Upper lobe of right lung (tissue), 1 donor: ENCODE data around the gene MCL1. TPM values are rescaled to one million over a fixed set of nuclear protein-coding genes. Genes with fewer than 3 reads are reported as not detected.
A peak's percentile ranks its signal among the peaks of the same experiment; 100 is the strongest.

ENCODE experiments used
- ATAC-seq: fragments of 200-7000 bp; cut with Tn5 transposase; one replicate; pipeline ENCODE4 v1.9.1; 2020; ENCODE audit warnings: mild to moderate bottlenecking, moderate library complexity
- DNase-seq: peaks from one replicate; pipeline ENCODE4 v3.0.0-alpha.2; 2020
- H3K27ac ChIP-seq: fragments of 200-600 bp; one replicate; pipeline ENCODE4 v1.8.0; 2022
- H3K27me3 ChIP-seq: fragments of 200-600 bp; one replicate; pipeline ENCODE4 v1.8.0; 2022; ENCODE audit warnings: mild to moderate bottlenecking
- H3K36me3 ChIP-seq: fragments of 200-600 bp; one replicate; pipeline ENCODE4 v1.8.0; 2022
- H3K4me1 ChIP-seq: fragments of 200-600 bp; one replicate; pipeline ENCODE4 v1.8.0; 2022
- H3K4me3 ChIP-seq: fragments of 200-600 bp; one replicate; pipeline ENCODE4 v1.8.0; 2022; ENCODE audit warnings: mild to moderate bottlenecking
- H3K9me3 ChIP-seq: fragments of 200-600 bp; one replicate; pipeline ENCODE4 v1.8.0; 2022
- intact Hi-C: fragments of 100-400 bp; cut with DNase I; formaldehyde crosslinking; loops from one replicate; pipeline ENCODE4 v1.11.0; 2022
- total RNA-seq: library from RNA; stranded (reverse); fragmentation: NEBNext Ultra II Directional; extraction: Animal tissue kit (Norgen Biotek cat#: 25700); gene quantifications from one replicate; pipeline ENCODE4 v1.2.1, GENCODE V29; 2021
- TF ChIP-seq, protein P1 (sequence below): fragments of 200-600 bp; IDR thresholded peaks from one replicate; pipeline ENCODE4 v1.8.0; 2022; ENCODE audit warnings: antibody characterized with exemption
- donor health status: DM: no; HTN: yes; CAD: no; lungs with severe emphysema.

The MCL1 gene
- total RNA-seq, 1 donor from 2014 or later: 325 TPM

DNA sequence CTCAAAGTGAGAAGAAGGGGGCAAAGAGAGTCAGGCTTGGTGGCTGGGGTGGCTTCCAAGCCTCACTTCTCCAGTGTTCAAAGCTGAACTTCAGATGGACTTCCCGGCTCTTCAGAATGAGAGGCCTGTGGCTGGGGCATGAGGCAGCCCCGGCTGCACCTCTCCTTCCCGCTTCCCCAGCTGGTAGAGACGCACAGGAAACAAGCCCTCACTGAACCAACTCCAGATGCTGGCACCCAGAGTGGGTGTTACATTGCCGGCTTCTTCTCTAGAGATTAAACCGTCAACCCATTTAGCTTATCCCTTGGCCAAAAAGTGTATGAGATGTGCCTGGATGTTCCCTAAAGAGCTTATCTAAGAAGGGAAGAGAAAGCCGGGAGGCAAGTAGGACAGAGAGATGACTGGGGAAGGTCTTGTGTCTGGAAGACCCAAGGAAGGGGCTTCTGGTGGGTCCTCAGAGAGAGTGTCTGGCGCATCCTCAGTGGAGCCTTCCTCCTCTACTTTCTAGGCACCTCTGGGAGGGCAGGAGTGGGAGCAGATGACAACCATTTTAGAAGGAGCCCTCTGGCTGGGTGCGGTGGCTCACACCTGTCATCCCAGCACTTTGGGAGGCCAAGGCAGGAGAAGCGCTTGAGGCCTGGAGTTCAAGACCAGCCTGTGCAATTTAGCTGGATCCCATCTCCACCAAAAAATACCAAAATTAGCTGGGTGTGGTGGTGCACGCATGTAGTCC lies 28.2 kb downstream of the MCL1 start:
- TF ChIP-seq, protein P1, sequence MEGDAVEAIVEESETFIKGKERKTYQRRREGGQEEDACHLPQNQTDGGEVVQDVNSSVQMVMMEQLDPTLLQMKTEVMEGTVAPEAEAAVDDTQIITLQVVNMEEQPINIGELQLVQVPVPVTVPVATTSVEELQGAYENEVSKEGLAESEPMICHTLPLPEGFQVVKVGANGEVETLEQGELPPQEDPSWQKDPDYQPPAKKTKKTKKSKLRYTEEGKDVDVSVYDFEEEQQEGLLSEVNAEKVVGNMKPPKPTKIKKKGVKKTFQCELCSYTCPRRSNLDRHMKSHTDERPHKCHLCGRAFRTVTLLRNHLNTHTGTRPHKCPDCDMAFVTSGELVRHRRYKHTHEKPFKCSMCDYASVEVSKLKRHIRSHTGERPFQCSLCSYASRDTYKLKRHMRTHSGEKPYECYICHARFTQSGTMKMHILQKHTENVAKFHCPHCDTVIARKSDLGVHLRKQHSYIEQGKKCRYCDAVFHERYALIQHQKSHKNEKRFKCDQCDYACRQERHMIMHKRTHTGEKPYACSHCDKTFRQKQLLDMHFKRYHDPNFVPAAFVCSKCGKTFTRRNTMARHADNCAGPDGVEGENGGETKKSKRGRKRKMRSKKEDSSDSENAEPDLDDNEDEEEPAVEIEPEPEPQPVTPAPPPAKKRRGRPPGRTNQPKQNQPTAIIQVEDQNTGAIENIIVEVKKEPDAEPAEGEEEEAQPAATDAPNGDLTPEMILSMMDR: no peak
- H3K4me1 ChIP-seq: peaks cover 44% of the 10 kb centered on the region
- H3K27ac ChIP-seq: peak overlapping the region; percentile 86
- DNase-seq (no peak), ATAC-seq (no peak)
- intact Hi-C loops: no loop called here
- H3K9me3 ChIP-seq: no peaks in the 10 kb centered on the region
- H3K27me3 ChIP-seq: no peaks in the 10 kb centered on the region
- H3K4me3 ChIP-seq: peak overlapping the region; percentile 63
- peaks cover 5% of the 10 kb centered on the region for H3K36me3 ChIP-seq

DNA sequence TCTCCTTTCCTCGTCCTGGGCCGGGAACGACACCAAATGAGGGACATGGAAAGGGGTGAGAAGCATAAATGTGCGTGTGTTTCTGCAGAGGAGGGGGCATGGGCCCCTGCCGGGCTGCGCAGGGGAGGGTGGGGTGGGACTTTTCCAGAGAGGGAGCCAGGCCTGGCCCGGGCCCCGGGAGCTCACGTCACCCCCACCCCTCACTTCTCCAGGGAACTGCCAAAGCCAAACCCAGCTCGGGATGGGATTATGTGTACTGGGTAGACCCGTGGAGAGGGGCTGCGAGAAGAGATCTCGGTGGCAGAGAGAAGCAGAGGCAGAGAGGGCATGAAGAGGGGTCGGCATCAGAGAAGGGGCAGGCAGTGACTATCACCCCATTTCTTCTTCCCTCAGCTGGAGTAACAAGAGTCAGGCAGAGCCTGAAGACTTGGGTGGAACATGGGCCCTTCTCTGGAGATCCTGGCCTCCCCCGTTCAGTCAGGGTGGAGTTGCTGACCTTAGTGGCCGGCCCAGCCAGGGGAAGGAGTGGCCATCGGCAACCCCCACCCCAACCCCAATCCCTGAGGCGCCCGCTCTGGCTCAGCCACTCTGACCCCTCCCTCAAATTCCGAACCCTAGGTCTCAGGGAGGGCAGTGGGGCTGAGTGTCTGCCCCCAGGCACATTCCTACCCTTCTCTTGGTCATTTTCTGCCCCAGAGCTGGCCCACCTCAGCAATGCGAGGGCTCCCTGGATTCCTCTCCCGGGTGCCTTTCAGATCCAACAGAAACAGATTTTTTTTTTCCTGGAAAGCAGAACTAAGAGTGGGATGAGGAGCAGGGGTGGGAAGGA lies 29.0 kb downstream of the MCL1 start:
- intact Hi-C loops: no loop called here
- Histone ChIP-seq H3K27me3 (no peaks in the 10 kb centered on the region), H3K4me1 (peaks cover 44% of the 10 kb centered on the region), H3K9me3 (no peaks in the 10 kb centered on the region), H3K4me3 (peak overlapping the region; percentile 63), H3K36me3 (no peaks in the 10 kb centered on the region), H3K27ac (peak overlapping the region; percentile 86)
- no peak for DNase-seq
- TF ChIP-seq, protein P1: no peak
- ATAC-seq: peak; percentile 2

DNA sequence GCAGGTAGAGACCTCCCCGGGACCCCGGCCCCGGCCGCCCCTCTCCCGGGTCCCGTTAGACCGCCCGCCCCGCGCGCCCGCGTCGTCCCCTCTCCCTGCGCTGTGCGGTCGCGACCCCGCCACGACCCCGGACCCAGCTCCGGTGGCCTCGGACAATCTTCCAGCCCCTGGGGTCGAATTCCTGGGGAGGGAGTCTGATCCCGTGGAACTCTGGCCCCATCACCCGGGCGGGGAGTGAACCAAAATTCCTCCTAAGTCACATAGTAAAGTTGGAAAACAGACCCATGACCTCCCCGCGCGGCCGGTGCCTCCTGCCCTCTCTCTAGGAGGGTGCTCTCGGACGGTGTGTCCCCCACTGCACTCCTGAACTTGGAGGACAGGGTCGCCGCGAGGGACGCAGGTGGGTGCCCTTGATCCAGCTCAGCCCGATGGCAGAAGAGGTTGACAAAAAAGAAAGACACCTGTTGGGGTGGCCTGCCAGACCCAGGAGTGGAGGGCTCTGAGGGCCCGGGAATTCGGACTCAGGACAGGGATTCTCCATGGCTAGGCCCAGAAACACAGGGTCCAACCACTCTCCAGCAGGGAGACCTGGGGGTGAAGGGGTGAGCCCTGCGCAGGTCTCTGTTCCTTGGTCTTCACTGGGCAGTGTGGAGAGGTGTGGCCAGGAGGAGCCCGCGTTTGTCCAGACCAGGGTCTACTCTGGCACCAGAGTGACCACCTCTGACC lies 29.8 kb downstream of the MCL1 start:
- Histone ChIP-seq H3K27me3 (no peaks in the 10 kb centered on the region), H3K4me1 (peaks cover 44% of the 10 kb centered on the region), H3K36me3 (no peaks in the 10 kb centered on the region), H3K4me3 (peak overlapping the region; percentile 63), H3K9me3 (no peaks in the 10 kb centered on the region), H3K27ac (peak overlapping the region; percentile 86)
- intact Hi-C loops: no loop called here
- ATAC-seq: no peak
- TF ChIP-seq, protein P1: no peak
- DNase-seq: no peak

DNA sequence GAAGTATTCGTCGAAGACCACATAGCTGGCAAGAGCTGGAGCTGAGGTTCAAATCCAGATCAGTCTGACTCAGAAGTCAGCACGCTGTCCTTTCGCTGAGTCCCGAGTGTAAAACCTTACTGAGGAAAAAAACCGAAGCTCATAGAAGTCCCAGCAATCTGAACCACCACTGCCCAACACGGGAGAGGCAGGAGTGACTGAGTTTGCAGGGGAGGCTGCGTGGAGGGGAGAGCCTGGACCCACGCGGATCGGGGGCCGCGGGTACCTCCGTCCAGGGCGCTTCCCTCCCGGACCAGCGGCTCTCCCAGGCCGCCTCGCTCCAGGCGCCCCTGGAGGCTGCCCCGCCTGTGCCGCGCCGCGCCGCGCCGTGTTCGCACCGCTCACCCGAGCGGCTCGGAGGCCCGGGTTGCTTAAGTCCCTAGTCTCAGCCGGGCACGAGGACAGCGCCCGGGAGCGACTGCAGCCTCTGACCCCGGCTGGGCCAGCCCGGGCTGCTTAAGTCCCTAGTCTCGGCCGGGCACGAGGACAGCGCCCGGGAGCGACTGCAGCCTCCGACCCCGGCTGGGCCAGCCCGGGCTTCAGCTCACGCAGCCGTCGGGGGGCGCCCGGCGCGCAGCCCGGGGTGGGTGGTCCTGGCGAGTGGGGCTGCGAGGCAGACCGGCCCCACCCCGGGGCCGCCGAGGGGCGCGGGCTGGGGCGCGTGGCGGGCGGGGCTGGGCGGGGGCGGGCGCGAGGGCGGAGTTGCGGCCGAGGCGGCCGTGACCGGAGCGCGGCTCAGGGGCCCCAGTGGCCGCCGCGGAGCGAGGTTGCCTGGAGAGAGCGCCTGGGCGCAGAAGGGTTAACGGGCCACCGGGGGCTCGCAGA lies 30.5 kb downstream of the MCL1 start, which contains the start of gene ADAMTSL4:
ADAMTSL4 (plus strand) TSS at position 777 of the 864 bp plus-strand sequence. CDS start 2,881 bp downstream, outside the sequence.
- Histone ChIP-seq H3K36me3 (no peaks in the 10 kb centered on the region), H3K4me1 (peaks cover 44% of the 10 kb centered on the region), H3K27ac (peak within 1 kb of the TSS; percentile 86), H3K4me3 (peak within 1 kb of the TSS; percentile 63), H3K9me3 (no peaks in the 10 kb centered on the region), H3K27me3 (no peaks in the 10 kb centered on the region)
- peak; percentile 77 for ATAC-seq
- DNase-seq: peak; percentile 88
- TF ChIP-seq, protein P1: peak; percentile 21
- intact Hi-C loops: no loop called here

DNA sequence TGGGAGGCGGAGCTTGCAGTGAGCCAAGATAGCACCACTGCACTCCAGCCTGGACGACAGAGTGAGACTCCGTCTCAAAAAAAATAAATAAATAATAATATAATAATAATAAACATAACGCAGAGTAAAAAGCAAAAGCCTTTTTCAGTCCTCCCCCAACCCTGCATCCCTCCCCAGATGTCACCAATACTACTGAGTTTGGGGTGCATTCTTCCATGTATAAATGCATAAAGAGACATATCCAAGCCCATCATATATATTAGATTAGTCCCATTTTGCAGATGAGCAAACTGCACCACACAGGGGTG lies 31.1 kb downstream of the MCL1 start:
- H3K4me3 ChIP-seq: peak overlapping the region; percentile 63
- peak overlapping the region; percentile 81 for H3K27ac ChIP-seq
- ATAC-seq (no peak), DNase-seq (no peak)
- H3K9me3 ChIP-seq: no peaks in the 10 kb centered on the region
- no peaks in the 10 kb centered on the region for H3K36me3 ChIP-seq
- H3K4me1 ChIP-seq: peaks cover 43% of the 10 kb centered on the region
- TF ChIP-seq, protein P1: no peak
- intact Hi-C loops: no loop called here
- no peaks in the 10 kb centered on the region for H3K27me3 ChIP-seq
